Activated CD8-positive, alpha-beta T cell treated with anti-CD3 and anti-CD28 coated beads, Interleukin-2, amount 10 ng/mL, durations not matched to agents 7 days and 5 days (primary cell): ENCODE results near the gene AGPAT4. TPM values are rescaled to one million over a fixed set of nuclear protein-coding genes. Genes with fewer than 3 reads are reported as not detected.

ENCODE experiments used
- ATAC-seq: fragments of 150-1000 bp; cut with Tn5 transposase; one replicate; pipeline ENCODE4 v1.10.0; 2021; ENCODE audit warnings: moderate library complexity
- CTCF ChIA-PET: fragments of 350-600 bp; sonication (Branson Sonifier 250); formaldehyde crosslinking; loops from one replicate; lab custom pipeline; 2021; ENCODE audit warnings: antibody characterized with exemption; lab: Charles Lee
- POLR2A ChIA-PET: fragments of 350-600 bp; sonication (Branson Sonifier 250); formaldehyde crosslinking; loops from one replicate; lab custom pipeline; 2021; ENCODE audit warnings: antibody characterized with exemption; lab: Charles Lee
- DNase-seq: peaks from one replicate; pipeline ENCODE4 v3.0.0-alpha.2; 2020
- H3K27ac Mint-ChIP-seq: one replicate; pipeline ENCODE4 v1.8.0; 2021; ENCODE audit warnings: mild to moderate bottlenecking, mixed read lengths
- H3K27me3 Mint-ChIP-seq: one replicate; pipeline ENCODE4 v1.8.0; 2021; ENCODE audit warnings: low read depth, mixed read lengths
- H3K36me3 Mint-ChIP-seq: one replicate; pipeline ENCODE4 v1.8.0; 2021; ENCODE audit warnings: low read depth, mixed read lengths
- H3K4me1 Mint-ChIP-seq: one replicate; pipeline ENCODE4 v1.8.0; 2021; ENCODE audit warnings: low read depth, mixed read lengths
- H3K4me3 Mint-ChIP-seq: one replicate; pipeline ENCODE4 v1.8.0; 2021; ENCODE audit warnings: mild to moderate bottlenecking, mixed read lengths
- H3K9me3 Mint-ChIP-seq: one replicate; pipeline ENCODE4 v1.8.0; 2022; ENCODE audit warnings: mixed read lengths; ENCODE audit not compliant: insufficient read depth
- total RNA-seq, 2 experiments: library from RNA; stranded (reverse); gene quantifications; one replicate each; pipeline ENCODE4 v1.2.3, GENCODE V29; 2021

The AGPAT4 gene
- total RNA-seq, 2 experiments from 2014 or later: 4.0 to 4.3 TPM

DNA sequence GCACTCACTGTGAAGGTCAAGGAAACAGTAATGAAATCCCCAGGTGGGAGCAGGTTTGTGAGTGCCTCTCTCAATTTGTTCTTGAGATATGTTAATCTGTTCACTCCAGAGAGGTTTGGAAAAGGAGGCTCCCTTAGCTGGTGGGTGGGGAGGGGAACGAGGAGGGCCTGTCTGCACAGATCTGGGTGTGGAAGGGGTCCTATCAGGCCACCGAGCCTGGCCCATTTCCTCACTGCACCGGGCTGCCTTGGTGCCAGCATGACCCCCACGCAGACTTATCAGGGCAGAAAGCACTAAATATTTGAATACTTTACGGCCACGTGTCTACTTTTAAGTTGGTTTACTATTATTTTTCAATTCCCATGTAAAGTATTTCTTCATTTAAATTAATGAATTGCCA, 8.3 kb downstream of the AGPAT4 start:
- no peak for ATAC-seq
- Mint-ChIP-seq H3K27me3 (no peaks in the 10 kb centered on the region), H3K36me3 (no peaks in the 10 kb centered on the region), H3K27ac (no peak overlapping the region), H3K9me3 (no peaks in the 10 kb centered on the region), H3K4me1 (no peaks in the 10 kb centered on the region), H3K4me3 (no peak overlapping the region)
- DNase-seq: no peak
- CTCF ChIA-PET: no interaction called here
- POLR2A ChIA-PET: no interaction called here

DNA sequence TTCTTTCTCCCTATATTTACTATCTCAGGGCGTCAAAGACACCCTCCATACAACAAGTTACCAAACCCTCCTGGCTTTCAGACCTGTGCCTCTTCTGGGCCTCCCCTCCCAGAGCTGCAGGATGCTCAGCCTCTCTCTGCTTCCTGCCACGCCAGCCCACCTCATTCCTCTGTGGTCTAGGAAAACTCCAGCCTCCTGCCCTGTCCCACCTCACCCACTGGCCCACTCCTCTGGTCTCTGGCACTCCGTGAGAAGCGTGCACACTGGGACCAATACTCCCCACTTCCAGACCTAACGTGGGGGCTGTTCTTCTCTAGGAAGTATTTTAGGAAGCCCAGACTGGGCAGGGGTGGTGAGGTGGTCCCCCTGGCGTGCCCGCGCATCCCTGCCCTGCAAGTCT, 9.7 kb downstream of the AGPAT4 start:
- H3K9me3 Mint-ChIP-seq: no peaks in the 10 kb centered on the region
- no peak overlapping the region for H3K4me3 Mint-ChIP-seq
- ATAC-seq: no peak
- no peak for DNase-seq
- POLR2A ChIA-PET: no interaction called here
- H3K27me3 Mint-ChIP-seq: no peaks in the 10 kb centered on the region
- no peak overlapping the region for H3K27ac Mint-ChIP-seq
- CTCF ChIA-PET: no interaction called here
- H3K36me3 Mint-ChIP-seq: no peaks in the 10 kb centered on the region
- no peaks in the 10 kb centered on the region for H3K4me1 Mint-ChIP-seq

DNA sequence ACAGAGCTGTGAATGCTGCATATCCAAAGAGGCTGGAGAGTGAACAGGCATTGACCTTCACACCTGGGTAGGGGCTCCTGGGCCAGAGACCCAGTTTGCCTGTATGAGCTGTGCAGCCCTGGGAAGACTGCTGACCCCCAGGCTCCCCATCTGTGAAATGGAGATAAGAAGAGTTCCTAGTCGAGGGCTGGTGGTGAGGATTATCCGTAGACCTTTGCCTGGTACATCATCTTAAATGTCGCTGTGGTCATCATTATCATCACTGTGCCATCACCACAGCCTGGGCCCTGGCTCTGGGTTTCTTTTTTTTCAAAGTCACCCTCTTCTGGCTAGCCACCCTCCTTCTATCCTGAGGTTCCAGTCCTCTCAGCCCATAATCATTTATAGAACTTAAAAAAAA, 12.0 kb downstream of the AGPAT4 start:
- Mint-ChIP-seq H3K27ac (no peak overlapping the region), H3K4me3 (no peak overlapping the region), H3K27me3 (no peaks in the 10 kb centered on the region), H3K36me3 (no peaks in the 10 kb centered on the region), H3K9me3 (no peaks in the 10 kb centered on the region), H3K4me1 (no peaks in the 10 kb centered on the region)
- POLR2A ChIA-PET: no interaction called here
- DNase-seq (no peak), ATAC-seq (no peak)
- CTCF ChIA-PET: interaction anchor here (0.6 kb wide), 1 partner anchor 18 kb away, joined by 3 read pairs; no protein-coding TSS in a partner anchor

DNA sequence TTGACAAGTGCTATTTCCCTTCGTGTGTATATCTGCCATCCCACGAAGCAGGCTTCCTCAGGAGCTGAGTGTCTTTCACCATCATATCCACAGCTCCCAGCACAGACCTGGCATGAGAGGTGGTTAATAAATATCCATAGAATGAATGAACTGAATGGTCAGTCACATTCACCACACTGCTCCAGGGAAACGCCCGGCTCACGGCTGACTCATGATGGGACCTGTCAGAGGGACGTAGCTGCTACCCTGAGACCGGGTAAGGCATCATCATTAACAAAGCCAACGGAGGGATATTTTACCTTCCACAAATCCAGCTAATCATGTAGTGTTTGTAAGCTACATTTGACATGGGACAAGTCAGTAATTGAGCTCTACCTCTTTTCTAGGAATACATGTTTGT, 12.5 kb downstream of the AGPAT4 start:
- POLR2A ChIA-PET: no interaction called here
- no peaks in the 10 kb centered on the region for H3K36me3 Mint-ChIP-seq
- no peaks in the 10 kb centered on the region for H3K4me1 Mint-ChIP-seq
- H3K9me3 Mint-ChIP-seq: no peaks in the 10 kb centered on the region
- CTCF ChIA-PET: interaction anchor here (0.6 to 1.5 kb wide), 2 partner anchors 18 to 41 kb away, joined by 3 read pairs; no protein-coding TSS in a partner anchor
- H3K27me3 Mint-ChIP-seq: no peaks in the 10 kb centered on the region
- ATAC-seq (no peak), DNase-seq (no peak)
- H3K4me3 Mint-ChIP-seq: no peak overlapping the region
- no peak overlapping the region for H3K27ac Mint-ChIP-seq

DNA sequence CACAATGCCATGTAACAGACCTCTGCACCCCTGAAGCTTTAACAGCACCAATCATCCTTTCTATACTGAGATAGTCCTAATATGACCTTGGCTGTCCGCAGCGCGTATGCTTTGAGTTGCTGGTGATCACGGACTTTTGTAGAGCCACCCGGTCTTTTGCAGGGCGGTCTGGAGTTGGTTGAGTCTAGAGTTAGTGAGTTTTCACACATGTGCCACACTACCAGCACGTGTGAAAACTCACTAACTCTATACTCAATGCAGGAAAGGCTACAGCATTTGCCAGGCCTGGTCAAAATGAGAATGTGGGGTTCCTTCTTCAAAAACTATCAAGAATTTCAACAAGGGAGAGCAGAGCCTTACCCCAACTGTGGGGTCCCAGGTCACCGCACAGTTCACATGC, 14.6 kb downstream of the AGPAT4 start:
- ChIA-PET CTCF (no interaction called here), POLR2A (no interaction called here)
- ATAC-seq (no peak), DNase-seq (no peak)
- Mint-ChIP-seq H3K9me3 (no peaks in the 10 kb centered on the region), H3K27me3 (no peaks in the 10 kb centered on the region), H3K27ac (no peak overlapping the region), H3K4me1 (no peaks in the 10 kb centered on the region), H3K4me3 (no peak overlapping the region), H3K36me3 (no peaks in the 10 kb centered on the region)

DNA sequence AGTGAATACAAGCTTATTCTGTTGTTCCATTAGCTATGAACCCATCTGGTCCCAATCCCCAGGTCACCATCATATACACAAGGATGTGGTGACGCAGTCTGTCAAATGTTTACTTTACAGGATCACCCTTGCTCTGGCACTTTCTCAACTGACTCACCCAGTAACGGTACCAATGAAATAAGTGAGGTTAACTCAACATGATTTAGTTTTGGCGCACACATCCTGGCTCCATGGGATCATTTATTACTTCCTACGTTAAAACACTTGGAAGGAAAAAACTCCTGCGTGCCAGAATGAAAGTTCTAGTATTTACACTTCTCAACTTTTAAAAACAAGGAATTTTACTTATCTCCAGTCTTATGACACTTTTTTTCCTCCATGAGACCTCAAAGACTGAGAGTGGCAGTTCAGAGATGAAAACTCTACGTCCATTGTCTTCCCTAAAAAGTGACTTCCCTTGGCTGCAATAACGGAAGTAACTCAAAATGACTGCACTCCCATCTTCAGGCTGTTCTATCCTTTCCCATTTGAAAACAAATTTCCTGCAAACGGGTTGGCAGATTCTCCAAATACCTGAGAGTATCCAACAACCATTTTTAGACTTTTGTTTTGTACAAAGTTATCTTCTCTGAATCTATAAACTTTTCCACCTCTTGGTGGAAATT, 15.9 kb downstream of the AGPAT4 start:
- no peak overlapping the region for H3K27ac Mint-ChIP-seq
- no peak overlapping the region for H3K4me3 Mint-ChIP-seq
- POLR2A ChIA-PET: interaction anchor here (0.7 kb wide), 1 partner anchor 794 kb away, joined by 4 read pairs; no protein-coding TSS in a partner anchor
- no peaks in the 10 kb centered on the region for H3K27me3 Mint-ChIP-seq
- H3K9me3 Mint-ChIP-seq: no peaks in the 10 kb centered on the region
- H3K4me1 Mint-ChIP-seq: no peaks in the 10 kb centered on the region
- no peaks in the 10 kb centered on the region for H3K36me3 Mint-ChIP-seq
- ATAC-seq (no peak), DNase-seq (no peak)
- CTCF ChIA-PET: interaction anchor here (0.8 to 1.4 kb wide), 2 partner anchors 9 to 113 kb away, joined by 3 read pairs; no protein-coding TSS in a partner anchor

DNA sequence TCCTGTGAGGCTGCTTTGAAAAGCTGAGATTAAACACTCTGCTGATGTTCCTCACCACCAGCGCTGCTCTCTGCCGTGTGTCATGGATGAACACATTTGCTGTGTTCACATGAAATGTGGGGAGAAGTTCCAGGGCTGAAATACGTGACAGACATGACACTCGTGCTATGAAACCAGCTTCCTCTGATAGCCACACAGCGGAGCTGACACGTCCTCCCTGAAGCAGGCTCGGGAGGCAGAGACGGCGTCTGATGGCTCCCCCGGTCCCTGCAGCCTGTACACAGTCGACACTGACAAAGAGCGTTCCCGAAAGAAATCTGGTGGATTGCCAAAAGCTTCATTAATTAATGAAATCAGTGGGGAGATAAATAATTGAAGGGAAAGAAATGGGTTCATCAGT, 17.5 kb downstream of the AGPAT4 start:
- ATAC-seq: no peak
- no peak for DNase-seq
- Mint-ChIP-seq H3K4me1 (no peaks in the 10 kb centered on the region), H3K36me3 (no peaks in the 10 kb centered on the region), H3K27ac (no peak overlapping the region), H3K9me3 (no peaks in the 10 kb centered on the region), H3K27me3 (no peaks in the 10 kb centered on the region), H3K4me3 (no peak overlapping the region)
- POLR2A ChIA-PET: no interaction called here
- CTCF ChIA-PET: no interaction called here

DNA sequence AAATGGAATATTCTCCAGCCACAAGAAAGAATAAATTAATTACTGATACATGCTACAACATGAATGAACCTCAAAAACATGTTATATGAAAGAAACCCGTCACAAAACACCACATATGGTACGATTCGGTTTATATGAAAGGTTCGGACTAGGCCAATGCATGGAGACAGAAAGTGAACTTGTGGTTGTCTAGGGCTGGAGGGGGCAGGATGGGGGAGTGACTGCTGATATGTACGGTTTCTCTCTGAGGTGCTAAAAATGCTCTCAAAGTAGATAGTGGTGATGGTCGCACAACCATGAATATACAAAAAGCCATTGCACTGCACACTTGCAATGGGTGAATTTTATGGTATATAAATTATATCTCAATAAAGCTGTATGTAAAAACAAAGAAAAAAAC, 18.3 kb downstream of the AGPAT4 start:
- Mint-ChIP-seq H3K27me3 (no peaks in the 10 kb centered on the region), H3K9me3 (no peaks in the 10 kb centered on the region), H3K4me3 (no peak overlapping the region), H3K4me1 (no peaks in the 10 kb centered on the region), H3K27ac (no peak overlapping the region), H3K36me3 (no peaks in the 10 kb centered on the region)
- DNase-seq (no peak), ATAC-seq (no peak)
- CTCF ChIA-PET: no interaction called here
- POLR2A ChIA-PET: no interaction called here

DNA sequence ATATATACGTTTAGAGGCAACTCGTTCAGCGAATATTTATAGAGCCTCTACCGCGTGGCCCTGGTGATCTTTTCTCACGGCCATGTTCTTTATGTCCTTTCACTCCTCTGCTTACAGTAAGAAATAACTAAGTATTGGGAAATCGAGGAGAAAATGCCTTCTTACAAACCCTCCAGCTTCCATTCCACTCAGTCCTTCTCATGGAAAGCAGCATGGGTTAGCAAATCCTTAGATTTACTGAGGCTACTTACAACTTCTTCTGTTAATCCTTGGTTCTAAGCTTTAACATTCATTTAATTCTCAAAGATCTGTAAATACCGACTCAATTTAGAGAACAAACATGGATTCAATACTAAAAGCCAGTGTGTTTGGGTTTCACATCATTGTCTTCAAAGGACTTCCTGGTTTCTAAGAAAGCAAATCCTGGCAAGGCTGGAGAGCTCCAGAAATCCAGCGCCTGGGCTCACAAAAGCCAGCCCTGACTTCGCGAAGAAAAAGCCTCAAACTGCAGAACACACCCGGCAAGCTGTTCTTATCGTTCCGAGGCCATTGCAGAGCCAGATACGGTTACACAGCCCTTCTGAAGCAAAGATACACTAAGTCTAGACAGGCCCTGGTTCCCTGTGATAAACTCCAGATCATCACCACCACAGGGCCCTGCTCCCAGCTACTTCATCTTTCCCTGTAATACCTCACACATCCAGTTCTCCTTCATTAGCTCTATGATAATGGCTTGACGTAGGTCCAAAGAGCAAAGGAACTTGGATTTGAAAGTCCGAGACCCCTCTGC, 19.2 kb downstream of the AGPAT4 start:
- Mint-ChIP-seq H3K36me3 (no peaks in the 10 kb centered on the region), H3K9me3 (no peaks in the 10 kb centered on the region), H3K4me3 (no peak overlapping the region), H3K27ac (no peak overlapping the region), H3K4me1 (no peaks in the 10 kb centered on the region), H3K27me3 (no peaks in the 10 kb centered on the region)
- no peak for ATAC-seq
- ChIA-PET CTCF (interaction anchor here (0.8 kb wide), 1 partner anchor 11 kb away, joined by 3 read pairs; no protein-coding TSS in a partner anchor), POLR2A (interaction anchor here (0.7 kb wide), 1 partner anchor 120 kb away, joined by 3 read pairs; no protein-coding TSS in a partner anchor)
- no peak for DNase-seq

DNA sequence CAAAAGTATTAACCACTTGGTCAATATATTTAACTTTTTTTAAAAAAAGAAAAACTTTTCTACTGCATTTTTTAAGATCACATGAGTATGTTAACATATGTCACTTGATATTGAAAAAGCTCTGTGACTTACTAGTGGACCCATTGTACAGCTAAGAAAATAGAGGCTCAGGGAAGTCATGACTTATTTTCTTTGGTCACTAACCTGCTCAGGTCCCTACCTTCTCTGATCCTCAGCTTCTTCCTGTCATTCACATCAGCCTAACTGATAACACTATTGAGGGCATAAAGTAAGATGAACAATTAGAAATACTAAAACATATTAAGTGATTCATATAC, 19.8 kb downstream of the AGPAT4 start:
- H3K9me3 Mint-ChIP-seq: no peaks in the 10 kb centered on the region
- ATAC-seq (no peak), DNase-seq (no peak)
- no peak overlapping the region for H3K4me3 Mint-ChIP-seq
- no peaks in the 10 kb centered on the region for H3K27me3 Mint-ChIP-seq
- H3K27ac Mint-ChIP-seq: no peak overlapping the region
- ChIA-PET POLR2A (interaction anchor here (0.7 kb wide), 1 partner anchor 120 kb away, joined by 3 read pairs; no protein-coding TSS in a partner anchor), CTCF (no interaction called here)
- no peaks in the 10 kb centered on the region for H3K4me1 Mint-ChIP-seq
- H3K36me3 Mint-ChIP-seq: no peaks in the 10 kb centered on the region

DNA sequence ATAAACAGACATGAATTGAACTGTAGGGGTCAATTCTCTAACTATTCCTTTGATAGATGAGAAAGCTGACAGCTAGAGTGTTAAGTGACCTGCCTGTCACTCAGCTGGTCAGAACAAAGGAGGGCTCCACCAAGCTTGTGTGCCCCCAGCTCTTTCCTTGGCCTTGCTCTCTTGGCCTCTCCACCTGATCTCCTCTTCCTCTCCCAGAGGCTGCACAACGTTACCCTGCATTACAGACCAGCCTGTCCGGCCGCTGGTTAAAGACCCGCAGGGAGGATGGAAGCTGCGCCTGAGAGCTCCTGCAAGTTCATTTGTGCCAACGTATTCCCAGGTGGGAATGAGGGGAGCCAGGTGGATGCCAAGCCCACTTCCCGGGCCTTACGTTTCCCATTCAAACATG, 22.5 kb downstream of the AGPAT4 start:
- no peaks in the 10 kb centered on the region for H3K4me1 Mint-ChIP-seq
- CTCF ChIA-PET: no interaction called here
- DNase-seq (no peak), ATAC-seq (no peak)
- H3K9me3 Mint-ChIP-seq: no peaks in the 10 kb centered on the region
- no peak overlapping the region for H3K27ac Mint-ChIP-seq
- H3K4me3 Mint-ChIP-seq: no peak overlapping the region
- no peaks in the 10 kb centered on the region for H3K27me3 Mint-ChIP-seq
- no peaks in the 10 kb centered on the region for H3K36me3 Mint-ChIP-seq
- POLR2A ChIA-PET: no interaction called here

DNA sequence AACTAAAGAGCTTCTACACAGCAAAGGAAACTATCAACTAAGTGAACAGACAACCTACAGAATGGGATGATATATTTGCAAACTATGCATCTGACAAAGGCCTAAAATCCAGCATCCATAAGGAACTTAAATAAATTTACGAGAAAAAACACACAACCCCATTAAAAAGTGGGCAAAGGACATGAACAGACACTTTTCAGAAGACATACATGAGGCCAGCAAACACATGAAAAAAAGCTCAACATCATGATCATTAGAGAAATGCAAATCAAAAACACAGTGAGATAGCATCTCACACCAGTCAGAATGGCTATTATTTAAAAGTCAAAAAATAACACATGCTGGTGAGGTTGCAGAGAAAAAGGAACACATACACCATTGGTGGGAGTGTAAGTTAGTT, 24.5 kb downstream of the AGPAT4 start:
- Mint-ChIP-seq H3K27ac (no peak overlapping the region), H3K27me3 (no peaks in the 10 kb centered on the region), H3K9me3 (no peaks in the 10 kb centered on the region), H3K36me3 (no peaks in the 10 kb centered on the region), H3K4me3 (no peak overlapping the region), H3K4me1 (no peaks in the 10 kb centered on the region)
- CTCF ChIA-PET: interaction anchor here (1.3 kb wide), 1 partner anchor 121 kb away, joined by 5 read pairs; no protein-coding TSS in a partner anchor
- no peak for DNase-seq
- ATAC-seq: no peak
- POLR2A ChIA-PET: no interaction called here
